Neural cell (in vitro differentiated cells): ENCODE measurements around the gene MGAT5.

ENCODE experiments used
- CTCF ChIP-seq: fragments of 450-650 bp; IDR thresholded peaks from 2 replicates; pipeline ENCODE4 v1.5.1; 2014; ENCODE audit warnings: antibody characterized with exemption, mild to moderate bottlenecking, moderate library complexity; ENCODE audit not compliant: poor library complexity, severe bottlenecking
- EZH2 ChIP-seq: fragments of 200-600, 300-800 bp; shearing (Covaris generic), sonication (generic); IDR thresholded peaks from 2 replicates; pipeline ENCODE4 v1.6.1; 2014; ENCODE audit warnings: antibody characterized with exemption, low read length, borderline replicate concordance, mild to moderate bottlenecking; ENCODE audit not compliant: insufficient read depth, poor library complexity, severe bottlenecking
- MXI1 ChIP-seq: fragments of 450-650 bp; conservative IDR thresholded peaks from 2 replicates; pipeline ENCODE4 v1.6.1; 2014; ENCODE audit warnings: antibody characterized with exemption, mild to moderate bottlenecking; ENCODE audit not compliant: poor library complexity, severe bottlenecking
- SMC3 ChIP-seq: fragments of 450-650 bp; conservative IDR thresholded peaks from 2 replicates; pipeline ENCODE4 v1.6.1; 2014; ENCODE audit warnings: antibody characterized with exemption, mild to moderate bottlenecking, moderate library complexity; ENCODE audit not compliant: poor library complexity
- TAF1 ChIP-seq: IDR thresholded peaks from 2 replicates; pipeline ENCODE4 v1.6.1; 2012; ENCODE audit warnings: low read depth
- TF ChIP-seq, protein P1 (sequence below): IDR thresholded peaks from 2 replicates; pipeline ENCODE4 v1.6.1; 2012; ENCODE audit warnings: borderline replicate concordance

- no peak for TF ChIP-seq CTCF
- TF ChIP-seq MXI1 = no peak
- no peak for TF ChIP-seq TAF1
- TF ChIP-seq EZH2 = no peak
- no peak for TF ChIP-seq SMC3
- TF ChIP-seq, protein P1, sequence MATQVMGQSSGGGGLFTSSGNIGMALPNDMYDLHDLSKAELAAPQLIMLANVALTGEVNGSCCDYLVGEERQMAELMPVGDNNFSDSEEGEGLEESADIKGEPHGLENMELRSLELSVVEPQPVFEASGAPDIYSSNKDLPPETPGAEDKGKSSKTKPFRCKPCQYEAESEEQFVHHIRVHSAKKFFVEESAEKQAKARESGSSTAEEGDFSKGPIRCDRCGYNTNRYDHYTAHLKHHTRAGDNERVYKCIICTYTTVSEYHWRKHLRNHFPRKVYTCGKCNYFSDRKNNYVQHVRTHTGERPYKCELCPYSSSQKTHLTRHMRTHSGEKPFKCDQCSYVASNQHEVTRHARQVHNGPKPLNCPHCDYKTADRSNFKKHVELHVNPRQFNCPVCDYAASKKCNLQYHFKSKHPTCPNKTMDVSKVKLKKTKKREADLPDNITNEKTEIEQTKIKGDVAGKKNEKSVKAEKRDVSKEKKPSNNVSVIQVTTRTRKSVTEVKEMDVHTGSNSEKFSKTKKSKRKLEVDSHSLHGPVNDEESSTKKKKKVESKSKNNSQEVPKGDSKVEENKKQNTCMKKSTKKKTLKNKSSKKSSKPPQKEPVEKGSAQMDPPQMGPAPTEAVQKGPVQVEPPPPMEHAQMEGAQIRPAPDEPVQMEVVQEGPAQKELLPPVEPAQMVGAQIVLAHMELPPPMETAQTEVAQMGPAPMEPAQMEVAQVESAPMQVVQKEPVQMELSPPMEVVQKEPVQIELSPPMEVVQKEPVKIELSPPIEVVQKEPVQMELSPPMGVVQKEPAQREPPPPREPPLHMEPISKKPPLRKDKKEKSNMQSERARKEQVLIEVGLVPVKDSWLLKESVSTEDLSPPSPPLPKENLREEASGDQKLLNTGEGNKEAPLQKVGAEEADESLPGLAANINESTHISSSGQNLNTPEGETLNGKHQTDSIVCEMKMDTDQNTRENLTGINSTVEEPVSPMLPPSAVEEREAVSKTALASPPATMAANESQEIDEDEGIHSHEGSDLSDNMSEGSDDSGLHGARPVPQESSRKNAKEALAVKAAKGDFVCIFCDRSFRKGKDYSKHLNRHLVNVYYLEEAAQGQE = no peak
These were observed 216.8 kb downstream of the MGAT5 start for GRCh38 chr2:134470561-134471168.
